HCT116 (cell line): Measurements from ENCODE around the gene GFI1. TPM values are rescaled to one million over a fixed set of nuclear protein-coding genes. Genes with fewer than 3 reads are reported as not detected.

Source experiments
- ATAC-seq: fragments of 200-7000 bp; cut with Tn5 transposase; 2 replicates; pipeline ENCODE4 v1.9.1; 2020; ENCODE audit warnings: mild to moderate bottlenecking, moderate library complexity
- BruUV-seq: library from RNA; stranded (reverse); fragments of 400-500 nt; replicated peaks from 2 replicates; lab custom pipeline; 2021; lab: Mats Ljungman, UMichigan
- CTCF ChIA-PET: fragments of 300-600 bp; sonication (Branson Sonifier 250); formaldehyde crosslinking; loops from one replicate; lab custom pipeline; 2021; ENCODE audit warnings: antibody characterized with exemption; lab: Charles Lee
- POLR2A ChIA-PET: fragments of 300-600, 350-600 bp; sonication (Branson Sonifier 250); formaldehyde crosslinking; loops from one replicate; lab custom pipeline; 2021; ENCODE audit warnings: antibody characterized with exemption; lab: Charles Lee
- RAD21 ChIA-PET, 2 experiments: fragments of 300-600 bp; sonication (Branson Sonifier 250); formaldehyde crosslinking; loops; one replicate each; lab custom pipeline; 2023; ENCODE audit warnings: low total read pairs in 2 of 2; ENCODE audit not compliant: uncharacterized antibody in 2 of 2, unreplicated experiment in 2 of 2, low non-redundant PET in 1 of 2; lab: Charles Lee
- DNase-seq: peaks from one replicate; pipeline ENCODE4 v3.0.0-alpha.2; 2010; ENCODE audit warnings: low read depth, low spot score
- H2AFZ ChIP-seq: fragments of 200-600 bp; shearing (Covaris generic), sonication (generic); 2 replicates; pipeline ENCODE4 v1.6.1; 2017; ENCODE audit warnings: low read depth, mixed run types, mixed read lengths, antibody characterized with exemption, low read length; ENCODE audit not compliant: poor library complexity, severe bottlenecking
- H3K27ac ChIP-seq: 2 replicates; pipeline ENCODE4 v1.5.1; 2012; ENCODE audit warnings: low read depth, low read length
- H3K27me3 ChIP-seq: fragments of 200-600 bp; sonication (generic); 2 replicates; pipeline ENCODE4 v1.6.1; 2016; ENCODE audit warnings: mixed run types, low read length, mixed read lengths; ENCODE audit not compliant: insufficient read depth
- H3K36me3 ChIP-seq, 2 experiments: fragments of 200-500 bp in 1 of 2; fragments of 200-600 bp in 1 of 2; sonication (Bioruptor generic) in 1 of 2; sonication (generic) in 1 of 2; 2 replicates each; pipeline versions ENCODE4 v1.5.1 to v1.6.1; 2014 to 2016; ENCODE audit warnings: low read length in 2 of 2, inconsistent platforms in 1 of 2, mixed read lengths in 1 of 2, mixed run types in 1 of 2; ENCODE audit not compliant: insufficient read depth in 2 of 2, control insufficient read depth in 1 of 2
- H3K4me1 ChIP-seq, 2 experiments: fragments of 200-600 bp in 1 of 2; sonication (generic) in 1 of 2; 2 replicates each; pipeline versions ENCODE4 v1.5.1 to v1.6.1; 2012 to 2017; ENCODE audit warnings: low read length in 2 of 2, inconsistent platforms in 1 of 2, mild to moderate bottlenecking in 1 of 2, mixed read lengths in 1 of 2, mixed run types in 1 of 2, moderate library complexity in 1 of 2; ENCODE audit not compliant: insufficient read depth in 2 of 2, control insufficient read depth in 1 of 2
- H3K4me2 ChIP-seq: fragments of 200-600 bp; sonication (generic); 2 replicates; pipeline ENCODE4 v1.6.1; 2017; ENCODE audit warnings: mixed run types, low read length, mixed read lengths
- H3K4me3 ChIP-seq, 2 experiments: fragments of 200-600 bp in 1 of 2; sonication (generic) in 1 of 2; replicated peaks in 1 of 2; 2 replicates each; pipeline ENCODE4 v1.5.1; 2011 to 2016; ENCODE audit warnings: low read length in 2 of 2, control low read depth in 1 of 2, low read depth in 1 of 2, mild to moderate bottlenecking in 1 of 2, mixed read lengths in 1 of 2, mixed run types in 1 of 2
- H3K79me2 ChIP-seq: fragments of 200-600 bp; sonication (generic); 2 replicates; pipeline ENCODE4 v1.6.1; 2017; ENCODE audit warnings: mild to moderate bottlenecking, mixed run types, low read length, moderate library complexity, mixed read lengths; ENCODE audit not compliant: insufficient read depth
- H3K9ac ChIP-seq: fragments of 200-600 bp; sonication (generic); 2 replicates; pipeline ENCODE4 v1.6.1; 2016; ENCODE audit warnings: low read length, mixed read lengths
- H3K9me2 ChIP-seq: fragments of 200-600 bp; sonication (generic), shearing (Covaris generic); 2 replicates; pipeline ENCODE4 v1.6.1; 2017; ENCODE audit warnings: mixed run types, mild to moderate bottlenecking, moderate library complexity; ENCODE audit not compliant: insufficient read depth
- H3K9me3 ChIP-seq, 2 experiments: fragments of 200-500 bp in 1 of 2; fragments of 200-600 bp in 1 of 2; sonication (Bioruptor generic) in 1 of 2; sonication (generic) in 1 of 2; 2 replicates each; pipeline ENCODE4 v1.6.1; 2014 to 2017; ENCODE audit warnings: low read length in 2 of 2, mixed read lengths in 2 of 2, inconsistent platforms in 1 of 2, low read depth in 1 of 2, mild to moderate bottlenecking in 1 of 2, mixed run types in 1 of 2, moderate library complexity in 1 of 2; ENCODE audit not compliant: control insufficient read depth in 1 of 2, insufficient read depth in 1 of 2
- H4K20me1 ChIP-seq: fragments of 200-600 bp; sonication (generic), shearing (Covaris generic); 2 replicates; pipeline ENCODE4 v1.6.1; 2017; ENCODE audit warnings: mixed run types, mild to moderate bottlenecking, moderate library complexity; ENCODE audit not compliant: insufficient read depth
- ELF1 ChIP-seq: IDR thresholded peaks from 2 replicates; pipeline ENCODE4 v1.6.1; 2012; ENCODE audit warnings: low read depth, borderline replicate concordance
- FOSL1 ChIP-seq: IDR thresholded peaks from 2 replicates; pipeline ENCODE4 v1.6.1; 2012; ENCODE audit warnings: low read depth
- POLR2AphosphoS5 ChIP-seq: IDR thresholded peaks from 2 replicates; pipeline ENCODE4 v1.6.1; 2011; ENCODE audit warnings: mild to moderate bottlenecking, low read depth, low read length, moderate library complexity
- YY1 ChIP-seq: IDR thresholded peaks from 2 replicates; pipeline ENCODE4 v1.6.1; 2011; ENCODE audit warnings: low read length, low read depth, moderate library complexity, mild to moderate bottlenecking; ENCODE audit not compliant: insufficient replicate concordance; ENCODE audit errors: extremely low read depth
- ZFX ChIP-seq: fragments of 450-650 bp; IDR thresholded peaks from 2 replicates; pipeline ENCODE4 v1.6.1; 2017
- intact Hi-C: fragments of 100-400 bp; cut with micrococcal nuclease; formaldehyde crosslinking; loops from 2 replicates; pipeline ENCODE4 v1.10.0; 2022
- total RNA-seq: library from RNA; stranded (reverse); gene quantifications from one replicate; pipeline ENCODE4 v1.2.1, GENCODE V29; 2021; ENCODE audit not compliant: unreplicated experiment

Gene GFI1
- total RNA-seq, 1 experiment from 2014 or later = 8.1 TPM

DNA sequence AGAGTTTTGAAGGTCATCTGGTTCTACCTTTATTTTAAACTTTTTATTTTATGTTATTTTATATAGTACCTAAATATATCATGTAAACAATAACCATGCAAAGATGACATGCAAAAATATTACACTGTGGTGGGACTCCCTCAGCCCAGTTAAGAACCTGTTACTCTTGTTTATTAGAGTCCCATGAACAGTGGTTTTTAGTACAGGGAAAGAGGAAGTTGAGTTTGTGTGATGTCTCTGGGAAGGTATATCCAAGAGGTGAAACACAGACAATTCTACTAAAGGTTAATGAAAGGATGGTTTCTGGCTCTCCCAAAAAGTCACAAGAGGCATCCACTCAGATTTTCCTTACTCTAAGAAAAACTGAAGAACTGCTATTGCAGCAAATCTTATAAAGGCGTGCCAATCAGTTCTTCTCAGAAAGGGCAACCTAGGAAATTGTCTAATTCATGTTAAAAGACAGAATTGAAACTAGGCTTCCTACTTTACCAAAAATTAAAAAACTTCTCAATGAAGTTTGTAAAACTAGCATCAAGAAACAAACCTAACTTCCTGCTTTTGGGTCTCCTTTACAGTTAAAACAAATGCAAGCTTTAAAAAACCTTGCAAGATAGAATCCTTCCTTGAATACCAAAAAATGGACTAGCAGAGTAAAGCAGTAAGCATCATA, 19.9 kb downstream of the GFI1 start:
- Histone ChIP-seq H4K20me1 (no peaks in the 10 kb centered on the region), H3K4me2 (no peak overlapping the region), H3K9me2 (no peaks in the 10 kb centered on the region), H3K79me2 (no peaks in the 10 kb centered on the region), H3K9ac (no peak overlapping the region)
- intact Hi-C loops = no loop called here
- RAD21 ChIA-PET = no interaction called here
- no peak for DNase-seq
- TF ChIP-seq POLR2AphosphoS5 = no peak
- no peak for TF ChIP-seq ZFX
- no peak for TF ChIP-seq FOSL1
- no peak for TF ChIP-seq YY1
- TF ChIP-seq, all 23 proteins: peak for 0
- no peaks in the 10 kb centered on the region for H3K4me1 ChIP-seq
- no peaks in the 10 kb centered on the region for H3K9me3 ChIP-seq
- no peak overlapping the region for H3K4me3 ChIP-seq
- CTCF ChIA-PET = no interaction called here
- ATAC-seq = no peak
- BruUV-seq = no TSS peak
- no peak overlapping the region for H3K27ac ChIP-seq
- POLR2A ChIA-PET = no interaction called here
- H2AFZ ChIP-seq = no peak overlapping the region
- H3K36me3 ChIP-seq = no peaks in the 10 kb centered on the region
- H3K27me3 ChIP-seq = no peaks in the 10 kb centered on the region

DNA sequence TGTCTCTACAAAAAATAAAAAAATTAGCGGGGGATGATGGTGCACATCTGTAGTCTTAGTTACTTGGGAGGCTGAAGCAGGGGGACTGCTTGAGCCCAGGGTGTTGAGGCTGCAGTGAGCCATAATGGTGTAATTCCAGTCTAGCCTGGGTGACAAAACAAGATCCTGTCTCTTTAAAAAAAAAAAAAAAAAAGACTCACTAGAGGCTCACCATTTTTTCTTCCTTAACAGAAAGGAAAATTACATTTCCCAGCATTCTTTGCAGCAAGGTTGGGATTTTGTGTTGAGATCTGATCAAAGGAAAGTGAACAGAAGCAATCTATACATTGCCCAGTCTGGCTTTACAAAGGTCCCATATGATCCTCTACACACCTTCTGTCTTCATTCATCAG, 21.5 kb downstream of the GFI1 start:
- Histone ChIP-seq H3K9ac (no peak overlapping the region), H3K27me3 (no peaks in the 10 kb centered on the region), H3K79me2 (no peaks in the 10 kb centered on the region), H3K4me1 (no peaks in the 10 kb centered on the region), H4K20me1 (no peaks in the 10 kb centered on the region), H3K9me2 (no peaks in the 10 kb centered on the region), H3K36me3 (no peaks in the 10 kb centered on the region), H2AFZ (no peak overlapping the region), H3K4me2 (no peak overlapping the region), H3K9me3 (no peaks in the 10 kb centered on the region), H3K27ac (no peak overlapping the region), H3K4me3 (no peak overlapping the region)
- DNase-seq = no peak
- no peak for TF ChIP-seq ELF1
- ATAC-seq = no peak
- RAD21 ChIA-PET = no interaction called here
- CTCF ChIA-PET = no interaction called here
- intact Hi-C loops = no loop called here
- no TSS peak for BruUV-seq
- POLR2A ChIA-PET = no interaction called here
